ENCODE data around the gene TRIM44. TPM values are rescaled to one million over a fixed set of nuclear protein-coding genes. Genes with fewer than 3 reads are reported as not detected.
A peak's percentile ranks its signal among the peaks of the same experiment; 100 is the strongest.

The TRIM44 gene
- total and polyA plus RNA-seq, 8 donors: 5.1 to 65.3 (median 19.1) TPM

DNA sequence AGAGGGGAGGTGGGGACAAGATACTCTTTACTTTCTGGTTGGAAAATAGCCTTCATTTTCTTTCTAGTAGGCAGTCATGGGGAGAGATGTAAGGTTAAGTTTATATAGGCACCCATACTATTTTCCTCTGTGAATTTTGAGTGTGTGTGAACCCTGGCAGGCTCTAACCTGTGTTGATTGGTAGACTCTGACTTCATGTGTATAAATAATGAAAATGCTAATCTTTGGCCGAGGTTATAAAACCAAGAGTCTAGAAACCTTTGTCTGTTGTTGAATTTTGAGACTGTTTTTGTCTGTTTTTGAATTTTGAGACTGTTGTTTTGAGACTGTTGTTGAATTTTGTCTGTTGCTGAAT is 14.0 kb downstream of the TRIM44 start:
- Histone ChIP-seq H3K4me1 (peaks cover 3 to 53% (median 33%) of the 10 kb centered on the region in 4 donors), H3K27ac (peak overlapping the region in 2 of 5 donors; percentile 11 to 47), H3K9me3 (no peaks in the 10 kb centered on the region), H3K4me3 (no peak overlapping the region), H3K27me3 (no peaks in the 10 kb centered on the region), H3K36me3 (no peaks in the 10 kb centered on the region)
- intact Hi-C loops (cut with DNase I; ENCODE audit: low total_unique reads): no loop called here
- TF ChIP-seq EP300 (IDR thresholded peaks at IDR 0.05) (no peak), POLR2AphosphoS5 (IDR thresholded peaks at IDR 0.05) (no peak), POLR2A (IDR thresholded peaks at IDR 0.05) (no peak)
- TF ChIP-seq, protein P1, sequence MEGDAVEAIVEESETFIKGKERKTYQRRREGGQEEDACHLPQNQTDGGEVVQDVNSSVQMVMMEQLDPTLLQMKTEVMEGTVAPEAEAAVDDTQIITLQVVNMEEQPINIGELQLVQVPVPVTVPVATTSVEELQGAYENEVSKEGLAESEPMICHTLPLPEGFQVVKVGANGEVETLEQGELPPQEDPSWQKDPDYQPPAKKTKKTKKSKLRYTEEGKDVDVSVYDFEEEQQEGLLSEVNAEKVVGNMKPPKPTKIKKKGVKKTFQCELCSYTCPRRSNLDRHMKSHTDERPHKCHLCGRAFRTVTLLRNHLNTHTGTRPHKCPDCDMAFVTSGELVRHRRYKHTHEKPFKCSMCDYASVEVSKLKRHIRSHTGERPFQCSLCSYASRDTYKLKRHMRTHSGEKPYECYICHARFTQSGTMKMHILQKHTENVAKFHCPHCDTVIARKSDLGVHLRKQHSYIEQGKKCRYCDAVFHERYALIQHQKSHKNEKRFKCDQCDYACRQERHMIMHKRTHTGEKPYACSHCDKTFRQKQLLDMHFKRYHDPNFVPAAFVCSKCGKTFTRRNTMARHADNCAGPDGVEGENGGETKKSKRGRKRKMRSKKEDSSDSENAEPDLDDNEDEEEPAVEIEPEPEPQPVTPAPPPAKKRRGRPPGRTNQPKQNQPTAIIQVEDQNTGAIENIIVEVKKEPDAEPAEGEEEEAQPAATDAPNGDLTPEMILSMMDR (IDR thresholded peaks at IDR 0.05): no peak
- WGBS, 5 donors: 60 to 78% (median 63%) methylated on average over 1 of the region's 1 CpG
- DNase-seq: no peak

DNA sequence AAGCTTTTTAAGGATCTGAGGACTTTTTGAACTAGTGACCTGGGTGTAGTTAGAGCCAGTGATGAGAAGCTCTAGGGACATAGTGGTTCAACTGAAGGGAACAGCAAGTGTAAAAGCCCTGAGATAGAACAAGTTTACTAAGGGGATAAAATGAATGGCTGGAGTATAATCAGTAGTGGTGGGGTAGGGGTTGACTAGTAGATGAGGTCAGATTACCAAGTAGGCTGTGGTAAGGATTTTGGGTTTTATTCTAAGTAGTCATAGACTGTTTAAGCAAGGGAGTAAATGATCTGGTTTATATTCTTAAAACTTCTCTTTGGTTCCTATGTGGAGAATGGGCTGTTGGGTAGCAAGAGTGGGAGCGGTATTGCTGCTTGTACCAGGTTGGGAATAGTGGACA is 15.3 kb downstream of the TRIM44 start:
- Histone ChIP-seq H3K27ac (no peak overlapping the region), H3K4me3 (no peak overlapping the region), H3K36me3 (no peaks in the 10 kb centered on the region), H3K4me1 (peaks cover 6 to 57% (median 38%) of the 10 kb centered on the region in 4 donors), H3K27me3 (no peaks in the 10 kb centered on the region), H3K9me3 (no peaks in the 10 kb centered on the region)
- TF ChIP-seq POLR2AphosphoS5 (IDR thresholded peaks at IDR 0.05) (no peak), EP300 (IDR thresholded peaks at IDR 0.05) (no peak), POLR2A (IDR thresholded peaks at IDR 0.05) (no peak)
- TF ChIP-seq, protein P1 (IDR thresholded peaks at IDR 0.05): no peak
- intact Hi-C loops (cut with DNase I; ENCODE audit: low total_unique reads): no loop called here
- WGBS, 5 donors: 96 to 100% (median 98%) methylated on average over 1 of the region's 1 CpG
- no peak for DNase-seq

DNA sequence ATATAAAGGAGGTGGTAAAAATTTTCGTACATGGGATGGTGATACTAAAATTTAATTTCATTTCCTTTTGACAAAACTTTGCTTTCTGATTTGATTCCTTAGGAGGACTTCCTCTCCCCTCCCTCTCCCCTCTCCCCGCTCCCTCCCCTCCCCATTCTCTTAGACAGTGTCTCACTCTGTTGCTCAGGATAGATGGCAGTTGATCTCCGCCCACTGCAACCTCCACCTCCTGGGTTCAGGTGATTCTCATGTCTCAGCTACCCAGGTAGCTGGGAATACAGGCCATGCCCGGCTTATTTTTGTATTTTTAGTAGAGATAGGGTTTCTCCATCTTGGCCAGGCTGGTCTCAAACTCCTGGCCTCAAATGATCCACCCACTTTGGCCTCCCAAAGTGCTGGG is 15.9 kb downstream of the TRIM44 start:
- no peak overlapping the region for H3K27ac ChIP-seq
- H3K4me3 ChIP-seq: no peak overlapping the region
- intact Hi-C loops (cut with DNase I; ENCODE audit: low total_unique reads): no loop called here
- H3K36me3 ChIP-seq: no peaks in the 10 kb centered on the region
- TF ChIP-seq, protein P1 (IDR thresholded peaks at IDR 0.05): no peak
- no peak for TF ChIP-seq POLR2A (IDR thresholded peaks at IDR 0.05)
- TF ChIP-seq EP300 (IDR thresholded peaks at IDR 0.05): no peak
- DNase-seq: no peak
- peaks cover 9 to 58% (median 39%) of the 10 kb centered on the region in 4 donors for H3K4me1 ChIP-seq
- H3K27me3 ChIP-seq: no peaks in the 10 kb centered on the region
- WGBS, 5 donors: 88 to 94% (median 91%) methylated on average over 4 of the region's 4 CpGs
- H3K9me3 ChIP-seq: no peaks in the 10 kb centered on the region

DNA sequence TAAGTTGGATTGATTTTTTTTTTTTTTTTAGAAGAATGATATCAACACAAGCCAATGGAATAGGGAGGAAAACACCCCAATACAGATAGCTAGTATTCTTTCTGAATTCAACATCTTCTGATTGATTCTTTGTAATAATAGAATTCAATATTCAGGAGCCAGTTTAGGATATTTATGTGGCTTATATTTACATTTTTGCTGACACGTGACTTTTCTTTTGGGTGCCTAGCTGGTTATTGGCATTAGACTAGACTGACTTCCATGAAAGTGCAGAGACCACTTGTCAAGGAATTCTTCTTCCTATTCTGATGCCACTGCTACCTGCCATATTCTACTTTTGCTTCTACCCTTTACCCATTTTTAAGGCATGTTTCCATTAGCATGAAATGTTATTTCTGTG is 16.4 kb downstream of the TRIM44 start:
- no peaks in the 10 kb centered on the region for H3K27me3 ChIP-seq
- intact Hi-C loops (cut with DNase I; ENCODE audit: low total_unique reads): no loop called here
- no peaks in the 10 kb centered on the region for H3K36me3 ChIP-seq
- TF ChIP-seq, protein P1 (IDR thresholded peaks at IDR 0.05): no peak
- TF ChIP-seq EP300 (IDR thresholded peaks at IDR 0.05) (no peak), POLR2A (IDR thresholded peaks at IDR 0.05) (no peak), POLR2AphosphoS5 (IDR thresholded peaks at IDR 0.05) (no peak)
- DNase-seq: no peak
- H3K27ac ChIP-seq: no peak overlapping the region
- H3K4me1 ChIP-seq: peaks cover 9 to 61% (median 39%) of the 10 kb centered on the region in 4 donors
- 95 to 100% (median 96%) methylated on average over 1 of the region's 1 CpG for WGBS, 5 donors
- H3K4me3 ChIP-seq: no peak overlapping the region
- no peaks in the 10 kb centered on the region for H3K9me3 ChIP-seq
